Measurements from ENCODE around the gene SIK2. TPM values are rescaled to one million over a fixed set of nuclear protein-coding genes. Genes with fewer than 3 reads are reported as not detected.

Gene SIK2
- total RNA-seq, 1 donor from 2014 or later, result 43.0 TPM

DNA sequence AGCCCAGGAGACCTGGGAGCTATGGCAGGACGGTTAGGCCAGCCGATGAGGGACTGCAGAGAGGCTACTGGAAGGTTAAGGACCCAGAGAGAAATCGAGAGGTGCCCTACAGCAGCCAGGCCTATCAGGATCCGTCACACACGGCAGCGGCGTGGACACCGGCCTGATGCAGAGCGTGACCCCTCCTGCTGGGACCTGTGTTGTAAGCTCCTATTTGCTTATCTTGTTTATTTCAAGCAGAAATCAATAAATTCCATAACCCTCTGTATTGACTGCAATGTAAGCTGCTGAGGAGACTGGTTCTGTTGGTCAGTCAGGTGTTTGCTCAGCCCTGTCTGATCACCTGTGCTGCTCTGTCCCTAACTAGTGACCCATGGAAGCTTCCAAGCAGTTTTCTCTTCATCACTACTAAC is 124.1 kb downstream of the SIK2 start:
- Mint-ChIP-seq H3K9me3 (ENCODE audit: low read depth) (no peaks in the 10 kb centered on the region), H3K27ac (peak overlapping the region; percentile 93), H3K4me1 (ENCODE audit: low read depth) (peaks cover 50% of the 10 kb centered on the region), H3K36me3 (ENCODE audit: insufficient read depth) (peaks cover 21% of the 10 kb centered on the region), H3K4me3 (ENCODE audit: low read depth) (no peak overlapping the region), H3K27me3 (no peaks in the 10 kb centered on the region)
- TF ChIP-seq, protein P1, sequence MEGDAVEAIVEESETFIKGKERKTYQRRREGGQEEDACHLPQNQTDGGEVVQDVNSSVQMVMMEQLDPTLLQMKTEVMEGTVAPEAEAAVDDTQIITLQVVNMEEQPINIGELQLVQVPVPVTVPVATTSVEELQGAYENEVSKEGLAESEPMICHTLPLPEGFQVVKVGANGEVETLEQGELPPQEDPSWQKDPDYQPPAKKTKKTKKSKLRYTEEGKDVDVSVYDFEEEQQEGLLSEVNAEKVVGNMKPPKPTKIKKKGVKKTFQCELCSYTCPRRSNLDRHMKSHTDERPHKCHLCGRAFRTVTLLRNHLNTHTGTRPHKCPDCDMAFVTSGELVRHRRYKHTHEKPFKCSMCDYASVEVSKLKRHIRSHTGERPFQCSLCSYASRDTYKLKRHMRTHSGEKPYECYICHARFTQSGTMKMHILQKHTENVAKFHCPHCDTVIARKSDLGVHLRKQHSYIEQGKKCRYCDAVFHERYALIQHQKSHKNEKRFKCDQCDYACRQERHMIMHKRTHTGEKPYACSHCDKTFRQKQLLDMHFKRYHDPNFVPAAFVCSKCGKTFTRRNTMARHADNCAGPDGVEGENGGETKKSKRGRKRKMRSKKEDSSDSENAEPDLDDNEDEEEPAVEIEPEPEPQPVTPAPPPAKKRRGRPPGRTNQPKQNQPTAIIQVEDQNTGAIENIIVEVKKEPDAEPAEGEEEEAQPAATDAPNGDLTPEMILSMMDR (IDR thresholded peaks at IDR 0.05; ENCODE audit: unreplicated experiment), result no peak
- DNase-seq (ENCODE audit: low spot score, unreplicated experiment), result no peak

- Mint-ChIP-seq H3K36me3 (ENCODE audit: insufficient read depth) (peaks cover 16% of the 10 kb centered on the region), H3K4me3 (ENCODE audit: low read depth) (no peak overlapping the region), H3K27me3 (no peaks in the 10 kb centered on the region), H3K4me1 (ENCODE audit: low read depth) (peaks cover 47% of the 10 kb centered on the region), H3K9me3 (ENCODE audit: low read depth) (no peaks in the 10 kb centered on the region), H3K27ac (peak overlapping the region; percentile 93)
- TF ChIP-seq, protein P1 (IDR thresholded peaks at IDR 0.05; ENCODE audit: unreplicated experiment), result no peak
- no peak for DNase-seq (ENCODE audit: low spot score, unreplicated experiment)
Observed at GRCh38 chr11:111727431-111727830, 125.2 kb downstream of the SIK2 start.

- H3K36me3 Mint-ChIP-seq (ENCODE audit: insufficient read depth), result peaks cover 9% of the 10 kb centered on the region
- TF ChIP-seq, protein P1 (IDR thresholded peaks at IDR 0.05; ENCODE audit: unreplicated experiment), result no peak
- H3K27me3 Mint-ChIP-seq, result no peaks in the 10 kb centered on the region
- H3K4me3 Mint-ChIP-seq (ENCODE audit: low read depth), result no peak overlapping the region
- no peak for DNase-seq (ENCODE audit: low spot score, unreplicated experiment)
- no peaks in the 10 kb centered on the region for H3K9me3 Mint-ChIP-seq (ENCODE audit: low read depth)
- peak overlapping the region; percentile 13 for H3K27ac Mint-ChIP-seq
- H3K4me1 Mint-ChIP-seq (ENCODE audit: low read depth), result peaks cover 47% of the 10 kb centered on the region
Observed at GRCh38 chr11:111729071-111729830, 127.0 kb downstream of the SIK2 start.

- H3K27ac Mint-ChIP-seq, result peak overlapping the region; percentile 13
- H3K36me3 Mint-ChIP-seq (ENCODE audit: insufficient read depth), result peaks cover 10% of the 10 kb centered on the region
Observed at GRCh38 chr11:111729831-111730311, 127.6 kb downstream of the SIK2 start.

GRCh38 chr11:111730871-111731591 is 128.8 kb downstream of the SIK2 start:
- TF ChIP-seq, protein P1 (IDR thresholded peaks at IDR 0.05; ENCODE audit: unreplicated experiment), result no peak
- peaks cover 7% of the 10 kb centered on the region for H3K36me3 Mint-ChIP-seq (ENCODE audit: insufficient read depth)
- H3K4me3 Mint-ChIP-seq (ENCODE audit: low read depth), result no peak overlapping the region
- H3K9me3 Mint-ChIP-seq (ENCODE audit: low read depth), result no peaks in the 10 kb centered on the region
- peaks cover 47% of the 10 kb centered on the region for H3K4me1 Mint-ChIP-seq (ENCODE audit: low read depth)
- no peak overlapping the region for H3K27ac Mint-ChIP-seq
- DNase-seq (ENCODE audit: low spot score, unreplicated experiment), result no peak
- no peaks in the 10 kb centered on the region for H3K27me3 Mint-ChIP-seq

More at GRCh38 chr11:111729831-111730311, 127.6 kb downstream of the SIK2 start:
- H3K27me3 Mint-ChIP-seq, result no peaks in the 10 kb centered on the region
- peaks cover 48% of the 10 kb centered on the region for H3K4me1 Mint-ChIP-seq (ENCODE audit: low read depth)
- no peak overlapping the region for H3K4me3 Mint-ChIP-seq (ENCODE audit: low read depth)
- DNase-seq (ENCODE audit: low spot score, unreplicated experiment), result no peak
- TF ChIP-seq, protein P1 (IDR thresholded peaks at IDR 0.05; ENCODE audit: unreplicated experiment), result no peak
- H3K9me3 Mint-ChIP-seq (ENCODE audit: low read depth), result no peaks in the 10 kb centered on the region

Measured in progenitor cell of endocrine pancreas (in vitro differentiated cells).